H1 (cell line): ENCODE results near the gene GAREM2. TPM values are rescaled to one million over a fixed set of nuclear protein-coding genes. Genes with fewer than 3 reads are reported as not detected.

Experiments
- CBX5 ChIP-seq: fragments of 300-800, 300-1000 bp; sonication (generic); IDR thresholded peaks from 2 replicates; pipeline ENCODE4 v1.7.1; 2016; ENCODE audit warnings: antibody characterized with exemption, low read length, low read depth
- CHD7 ChIP-seq: fragments of 300-600 bp; sonication (generic); IDR thresholded peaks from 2 replicates; pipeline ENCODE4 v1.7.1; 2012; ENCODE audit warnings: low read length, moderate library complexity, mild to moderate bottlenecking, inconsistent platforms; ENCODE audit not compliant: insufficient replicate concordance
- CREB1 ChIP-seq: IDR thresholded peaks from 2 replicates; pipeline ENCODE4 v1.6.1; 2012; ENCODE audit warnings: inconsistent platforms
- CTBP2 ChIP-seq: IDR thresholded peaks from 2 replicates; pipeline ENCODE4 v1.7.0; 2011; ENCODE audit warnings: borderline replicate concordance, mild to moderate bottlenecking, moderate library complexity, mixed read lengths, low read length; ENCODE audit not compliant: insufficient read depth, insufficient read length
- POLR2A ChIP-seq, 2 experiments: IDR thresholded peaks; 1 replicate in 1 of 2; 2 replicates in 1 of 2; pipeline ENCODE4 v1.6.1; 2011; ENCODE audit warnings: low read depth in 2 of 2, low read length in 2 of 2, mild to moderate bottlenecking in 2 of 2; ENCODE audit errors: control extremely low read depth in 1 of 2
- SP4 ChIP-seq: IDR thresholded peaks from 2 replicates; pipeline ENCODE4 v1.6.1; 2012; ENCODE audit warnings: low read length, inconsistent platforms
- polyA plus RNA-seq, 7 experiments: library from polyadenylated mRNA; depleted of rRNA in 3 of 7; stranded (reverse) in 5 of 7; unstranded in 2 of 7; fragments of >200 nt in 5 of 7; fragments of 200-250 nt in 2 of 7; gene quantifications; 1 replicate in 5 of 7; 2 replicates in 1 of 7; 4 replicates in 1 of 7; pipeline versions ENCODE4 v1.2.1 to v1.2.3, GENCODE V29; 2011 to 2013; ENCODE audit warnings: missing spikeins in 2 of 7, mixed read lengths in 2 of 7
- total RNA-seq: library from RNA; stranded (reverse); fragmentation: NEBNext Ultra II Directional; extraction: Animal tissue kit (Norgen Biotek cat#: 25700); gene quantifications from 2 replicates; pipeline ENCODE4 v1.2.1, GENCODE V29; 2021

GAREM2 gene
- total and polyA plus RNA-seq, 2 of the 8 experiments (the other 6 are each of a cell fraction or from before 2014, with no cell fraction given) = 19.9 TPM

GRCh38 chr2:26187537-26188104 lies 14.7 kb downstream of the GAREM2 start (continued):
- TF ChIP-seq CREB1 (no peak), SP4 (no peak), CTBP2 (no peak), CBX5 (no peak), CHD7 (no peak), POLR2A (IDR thresholded peaks at IDR 0.05; ENCODE audit: control extremely low read depth in 1 of 2, low read depth in 2 of 2, low read length in 2 of 2) (no peak)
